D721Med (cell line): ENCODE results near the gene LDAF1.

Experiments
- DNase-seq: peaks from one replicate; pipeline ENCODE4 v3.0.0; 2011; ENCODE audit warnings: low spot score; ENCODE audit not compliant: insufficient read length
- FAIRE-seq: peaks from 2 replicates; lab custom pipeline; 2011; peaks lifted over from hg19 to GRCh38; lab: Jason Lieb, UNC
- TF ChIP-seq, protein P1 (sequence below): IDR thresholded peaks from 2 replicates; pipeline ENCODE4 v1.5.1; 2012; ENCODE audit warnings: mild to moderate bottlenecking, control low read depth; ENCODE audit not compliant: insufficient read depth; ENCODE audit errors: missing control alignments

The LDAF1 gene

GRCh38 chr16:21175397-21175796 is 16.9 kb downstream of the LDAF1 start:
- FAIRE-seq (no peak), DNase-seq (no peak)
- TF ChIP-seq, protein P1, sequence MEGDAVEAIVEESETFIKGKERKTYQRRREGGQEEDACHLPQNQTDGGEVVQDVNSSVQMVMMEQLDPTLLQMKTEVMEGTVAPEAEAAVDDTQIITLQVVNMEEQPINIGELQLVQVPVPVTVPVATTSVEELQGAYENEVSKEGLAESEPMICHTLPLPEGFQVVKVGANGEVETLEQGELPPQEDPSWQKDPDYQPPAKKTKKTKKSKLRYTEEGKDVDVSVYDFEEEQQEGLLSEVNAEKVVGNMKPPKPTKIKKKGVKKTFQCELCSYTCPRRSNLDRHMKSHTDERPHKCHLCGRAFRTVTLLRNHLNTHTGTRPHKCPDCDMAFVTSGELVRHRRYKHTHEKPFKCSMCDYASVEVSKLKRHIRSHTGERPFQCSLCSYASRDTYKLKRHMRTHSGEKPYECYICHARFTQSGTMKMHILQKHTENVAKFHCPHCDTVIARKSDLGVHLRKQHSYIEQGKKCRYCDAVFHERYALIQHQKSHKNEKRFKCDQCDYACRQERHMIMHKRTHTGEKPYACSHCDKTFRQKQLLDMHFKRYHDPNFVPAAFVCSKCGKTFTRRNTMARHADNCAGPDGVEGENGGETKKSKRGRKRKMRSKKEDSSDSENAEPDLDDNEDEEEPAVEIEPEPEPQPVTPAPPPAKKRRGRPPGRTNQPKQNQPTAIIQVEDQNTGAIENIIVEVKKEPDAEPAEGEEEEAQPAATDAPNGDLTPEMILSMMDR, result no peak

- FAIRE-seq, result no peak
- DNase-seq, result no peak
- TF ChIP-seq, protein P1, result no peak
Measured at GRCh38 chr16:21179126-21179982, 20.9 kb downstream of the LDAF1 start.

- DNase-seq (no peak), FAIRE-seq (no peak)
- TF ChIP-seq, protein P1, result no peak
Measured at GRCh38 chr16:21179983-21180365, 21.5 kb downstream of the LDAF1 start.

DNA sequence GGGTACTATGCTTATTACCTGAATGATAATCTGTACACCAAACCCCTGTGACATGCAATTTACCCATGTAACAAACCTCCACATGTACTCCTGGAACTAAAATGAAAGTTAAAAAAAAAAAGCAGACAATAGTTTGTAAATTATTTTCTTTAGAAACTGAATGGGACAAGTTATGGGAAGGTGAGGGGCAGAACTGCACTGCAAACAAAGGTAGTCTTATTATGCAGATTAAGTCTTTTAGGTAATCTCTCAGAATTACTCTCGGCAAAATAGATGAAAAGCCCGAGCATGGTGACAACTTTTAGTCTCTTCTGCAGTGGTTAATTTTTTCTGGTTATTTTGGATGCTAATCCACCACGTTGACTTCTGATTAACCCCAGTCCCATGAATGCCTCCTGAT is 25.5 kb downstream of the LDAF1 start:
- FAIRE-seq, result no peak
- DNase-seq, result no peak
- TF ChIP-seq, protein P1, result no peak

GRCh38 chr16:21184834-21185233 is 26.4 kb downstream of the LDAF1 start:
- TF ChIP-seq, protein P1, result no peak
- no peak for DNase-seq
- FAIRE-seq, result no peak

DNA sequence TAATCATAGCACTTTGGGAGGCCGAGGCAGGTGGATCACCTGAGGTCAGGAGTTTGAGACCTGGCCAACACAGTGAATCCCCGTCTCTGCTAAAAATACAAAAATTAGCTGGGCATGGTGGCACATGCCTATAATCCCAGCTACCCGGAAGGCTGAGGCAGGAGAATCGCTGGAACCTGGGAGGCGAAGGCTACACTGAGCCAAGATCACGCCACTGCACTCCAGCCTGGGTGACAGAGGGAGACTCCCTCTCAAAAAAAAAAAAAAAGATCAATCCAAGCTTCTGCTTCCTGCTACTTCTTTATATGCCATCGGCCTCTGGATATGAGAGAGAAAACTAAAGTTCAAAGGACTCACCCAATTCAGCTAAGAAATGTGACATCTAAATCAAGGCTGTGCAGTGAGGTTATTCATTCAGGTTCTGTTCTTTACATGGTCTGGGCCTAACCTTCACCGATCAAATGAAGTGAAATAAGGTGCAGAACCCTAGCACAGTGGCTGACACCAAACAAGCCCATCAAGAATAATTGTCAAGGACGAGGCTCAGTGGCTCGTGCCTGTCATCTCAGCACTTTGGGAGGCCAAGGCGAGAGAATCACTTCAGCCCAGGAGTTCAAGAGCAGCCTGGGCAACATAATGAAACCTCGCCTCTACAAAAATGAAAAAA is 27.3 kb downstream of the LDAF1 start:
- TF ChIP-seq, protein P1, result no peak
- DNase-seq (no peak), FAIRE-seq (no peak)

GRCh38 chr16:21186326-21186691 is 27.8 kb downstream of the LDAF1 start:
- no peak for DNase-seq
- TF ChIP-seq, protein P1, result no peak
- FAIRE-seq, result no peak
